Measurements from ENCODE around the gene EDDM13.

- TF ChIP-seq CTCF (conservative IDR thresholded peaks at IDR 0.05; ENCODE audit: low read depth, low read length), result no peak
- no peak for TF ChIP-seq EZH2 (IDR thresholded peaks at IDR 0.05; ENCODE audit: low read length, unreplicated experiment)
These were observed 40.5 kb downstream of the EDDM13 start for GRCh38 chr19:56312787-56313657.
